Loucy (cell line): ENCODE data around the gene IGFLR1.

Experiments
- H2AFZ ChIP-seq: fragments of 200-600 bp; sonication (generic); 2 replicates; pipeline ENCODE4 v1.6.0; 2016; ENCODE audit warnings: antibody characterized with exemption, mild to moderate bottlenecking, low read length, moderate library complexity
- H3F3A ChIP-seq: fragments of 200-600 bp; 2 replicates; pipeline ENCODE4 v1.6.0; 2016; ENCODE audit warnings: antibody characterized with exemption, low read depth, mild to moderate bottlenecking
- H3K27me3 ChIP-seq: fragments of 200-600 bp; sonication (generic); 2 replicates; pipeline ENCODE4 v1.6.1; 2014; ENCODE audit warnings: low read length, mild to moderate bottlenecking; ENCODE audit not compliant: insufficient read depth, poor library complexity, severe bottlenecking
- H3K36me3 ChIP-seq: fragments of 200-600 bp; sonication (generic); 2 replicates; pipeline ENCODE4 v1.6.1; 2016; ENCODE audit warnings: low read length; ENCODE audit not compliant: insufficient read depth
- H3K4me1 ChIP-seq: fragments of 200-600 bp; sonication (generic); 2 replicates; pipeline ENCODE4 v1.5.1; 2014; ENCODE audit warnings: low read length, mild to moderate bottlenecking; ENCODE audit not compliant: insufficient read depth, poor library complexity, severe bottlenecking
- H3K4me2 ChIP-seq: fragments of 200-600 bp; sonication (generic); 2 replicates; pipeline ENCODE4 v1.6.0; 2014; ENCODE audit warnings: antibody characterized with exemption, low read length, low read depth, mild to moderate bottlenecking; ENCODE audit not compliant: poor library complexity, severe bottlenecking
- H3K4me3 ChIP-seq: fragments of 200-600 bp; sonication (generic); 2 replicates; pipeline ENCODE4 v1.5.1; 2014; ENCODE audit warnings: low read length, mild to moderate bottlenecking, mixed read lengths; ENCODE audit not compliant: poor library complexity, severe bottlenecking
- H3K79me2 ChIP-seq: fragments of 200-600 bp; sonication (generic); 2 replicates; pipeline ENCODE4 v1.6.1; 2014; ENCODE audit warnings: low read length; ENCODE audit not compliant: insufficient read depth
- H3K9ac ChIP-seq: fragments of 200-600 bp; sonication (generic); 2 replicates; pipeline ENCODE4 v1.6.0; 2014; ENCODE audit warnings: mild to moderate bottlenecking, low read depth, low read length, moderate library complexity; ENCODE audit not compliant: poor library complexity, severe bottlenecking
- H3K9me2 ChIP-seq: fragments of 200-600 bp; sonication (generic); replicated peaks from 2 replicates; pipeline ENCODE4 v1.6.1; 2016; ENCODE audit warnings: low read depth, low read length, mixed read lengths
- H3K9me3 ChIP-seq: fragments of 200-600 bp; sonication (generic); 2 replicates; pipeline ENCODE4 v1.6.1; 2014; ENCODE audit warnings: mild to moderate bottlenecking, antibody characterized with exemption, low read length, low read depth; ENCODE audit not compliant: insufficient read depth
- H4K20me1 ChIP-seq: fragments of 200-600 bp; sonication (generic); 2 replicates; pipeline ENCODE4 v1.6.0; 2014; ENCODE audit warnings: antibody characterized with exemption, low read length, mild to moderate bottlenecking; ENCODE audit not compliant: insufficient read depth, poor library complexity, severe bottlenecking
- EZH2phosphoT487 ChIP-seq: fragments of 200-600 bp; IDR thresholded peaks from 2 replicates; pipeline ENCODE4 v1.6.1; 2018; ENCODE audit warnings: antibody characterized with exemption, mild to moderate bottlenecking, moderate library complexity, borderline replicate concordance
- TF ChIP-seq, protein P1 (sequence below): fragments of 200-600 bp; sonication (generic); conservative IDR thresholded peaks from 2 replicates; pipeline ENCODE4 v1.5.1; 2014; ENCODE audit warnings: mild to moderate bottlenecking, antibody characterized with exemption, low read length

Gene IGFLR1

DNA sequence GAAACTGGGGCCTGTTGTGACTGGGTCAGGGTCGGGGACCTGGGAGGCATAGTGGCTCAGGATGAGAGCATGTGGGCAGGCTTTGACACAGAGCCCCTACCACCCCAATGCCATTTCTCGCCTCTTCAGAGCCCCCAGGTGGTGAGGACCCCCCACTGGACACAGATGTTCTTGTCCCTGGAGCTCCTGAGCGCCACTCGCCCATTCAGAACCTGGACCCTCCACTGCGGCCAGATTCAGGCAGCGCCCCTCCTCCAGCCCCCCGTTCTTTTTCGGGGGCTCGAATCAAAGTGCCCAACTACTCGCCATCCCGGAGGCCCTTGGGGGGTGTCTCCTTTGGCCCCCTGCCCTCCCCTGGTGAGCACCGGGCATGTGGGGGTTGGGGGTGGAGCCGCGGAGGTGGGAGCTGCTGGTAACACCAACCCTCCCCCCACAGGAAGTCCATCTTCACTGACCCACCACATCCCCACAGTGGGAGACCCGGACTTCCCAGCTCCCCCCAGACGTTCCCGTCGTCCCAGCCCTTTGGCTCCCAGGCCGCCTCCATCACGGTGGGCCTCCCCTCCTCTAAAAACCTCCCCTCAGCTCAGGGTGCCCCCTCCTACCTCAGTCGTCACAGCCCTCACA is 10.4 kb downstream of the IGFLR1 start:
- Histone ChIP-seq H3F3A (no peaks in the 10 kb centered on the region), H2AFZ (no peak overlapping the region), H3K9me3 (no peaks in the 10 kb centered on the region), H3K4me2 (no peak overlapping the region), H3K36me3 (peaks cover 48% of the 10 kb centered on the region; the same call in 1 of the 2 replicates), H3K4me1 (no peaks in the 10 kb centered on the region), H3K79me2 (no peaks in the 10 kb centered on the region), H4K20me1 (no peaks in the 10 kb centered on the region), H3K9ac (no peak overlapping the region), H3K9me2 (no peaks in the 10 kb centered on the region), H3K4me3 (no peak overlapping the region), H3K27me3 (no peaks in the 10 kb centered on the region)
- TF ChIP-seq, protein P1, sequence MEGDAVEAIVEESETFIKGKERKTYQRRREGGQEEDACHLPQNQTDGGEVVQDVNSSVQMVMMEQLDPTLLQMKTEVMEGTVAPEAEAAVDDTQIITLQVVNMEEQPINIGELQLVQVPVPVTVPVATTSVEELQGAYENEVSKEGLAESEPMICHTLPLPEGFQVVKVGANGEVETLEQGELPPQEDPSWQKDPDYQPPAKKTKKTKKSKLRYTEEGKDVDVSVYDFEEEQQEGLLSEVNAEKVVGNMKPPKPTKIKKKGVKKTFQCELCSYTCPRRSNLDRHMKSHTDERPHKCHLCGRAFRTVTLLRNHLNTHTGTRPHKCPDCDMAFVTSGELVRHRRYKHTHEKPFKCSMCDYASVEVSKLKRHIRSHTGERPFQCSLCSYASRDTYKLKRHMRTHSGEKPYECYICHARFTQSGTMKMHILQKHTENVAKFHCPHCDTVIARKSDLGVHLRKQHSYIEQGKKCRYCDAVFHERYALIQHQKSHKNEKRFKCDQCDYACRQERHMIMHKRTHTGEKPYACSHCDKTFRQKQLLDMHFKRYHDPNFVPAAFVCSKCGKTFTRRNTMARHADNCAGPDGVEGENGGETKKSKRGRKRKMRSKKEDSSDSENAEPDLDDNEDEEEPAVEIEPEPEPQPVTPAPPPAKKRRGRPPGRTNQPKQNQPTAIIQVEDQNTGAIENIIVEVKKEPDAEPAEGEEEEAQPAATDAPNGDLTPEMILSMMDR = no peak
- TF ChIP-seq EZH2phosphoT487 = no peak

DNA sequence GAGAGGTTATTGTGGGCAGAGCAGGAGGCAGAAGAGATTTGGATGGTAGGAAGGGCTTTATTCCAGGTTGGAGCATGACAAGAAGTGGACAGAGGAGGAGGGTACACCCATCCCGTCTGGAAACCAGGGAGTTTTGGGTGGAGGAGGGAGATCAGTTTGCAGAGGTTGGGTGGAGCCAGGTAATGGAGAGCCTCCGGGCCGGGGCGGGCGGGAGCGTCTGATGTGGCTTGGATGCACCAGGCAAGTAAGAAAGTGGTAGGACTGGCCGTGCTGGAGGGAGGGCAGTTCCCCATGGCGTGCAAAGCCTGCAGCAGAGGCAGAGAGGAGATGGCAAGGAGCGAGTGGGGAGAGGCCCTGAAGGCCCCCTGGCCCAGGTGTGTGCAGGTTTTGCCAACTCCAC is 10.9 kb downstream of the IGFLR1 start:
- no peaks in the 10 kb centered on the region for H3K9me2 ChIP-seq
- no peaks in the 10 kb centered on the region for H4K20me1 ChIP-seq
- no peaks in the 10 kb centered on the region for H3F3A ChIP-seq
- H3K4me2 ChIP-seq = no peak overlapping the region
- no peaks in the 10 kb centered on the region for H3K9me3 ChIP-seq
- H2AFZ ChIP-seq = no peak overlapping the region
- H3K4me3 ChIP-seq = no peak overlapping the region
- TF ChIP-seq, protein P1 = no peak
- TF ChIP-seq EZH2phosphoT487 = no peak
- no peaks in the 10 kb centered on the region for H3K27me3 ChIP-seq
- H3K4me1 ChIP-seq = no peaks in the 10 kb centered on the region
- no peaks in the 10 kb centered on the region for H3K79me2 ChIP-seq
- H3K9ac ChIP-seq = no peak overlapping the region
- H3K36me3 ChIP-seq = peaks cover 47% of the 10 kb centered on the region; the same call in 1 of the 2 replicates

DNA sequence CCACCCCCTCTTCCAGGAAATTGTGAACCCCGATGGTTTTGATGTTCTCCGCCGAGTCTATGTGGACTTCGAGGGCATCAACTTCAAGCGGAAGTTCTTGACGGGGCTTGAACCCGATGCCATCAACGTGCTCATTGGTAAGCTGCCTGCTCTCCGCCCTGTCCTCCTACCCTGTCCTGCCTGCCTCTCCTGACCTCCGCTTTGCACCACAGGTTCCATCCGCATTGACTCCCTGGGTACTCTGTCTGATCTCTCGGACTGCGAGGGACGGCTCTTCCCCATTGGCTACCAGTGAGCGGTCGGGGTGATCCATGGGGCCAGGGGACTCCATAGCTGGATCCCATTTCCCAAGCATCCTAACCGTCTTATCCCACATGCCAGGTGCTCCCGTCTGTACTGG is 11.9 kb downstream of the IGFLR1 start:
- Histone ChIP-seq H3K27me3 (no peaks in the 10 kb centered on the region), H2AFZ (no peak overlapping the region), H3K4me3 (no peak overlapping the region), H4K20me1 (no peaks in the 10 kb centered on the region), H3K9me3 (no peaks in the 10 kb centered on the region), H3K4me2 (no peak overlapping the region), H3K9me2 (no peaks in the 10 kb centered on the region), H3K9ac (no peak overlapping the region), H3K79me2 (no peaks in the 10 kb centered on the region), H3K36me3 (peaks cover 56% of the 10 kb centered on the region; the same call in 1 of the 2 replicates), H3F3A (no peaks in the 10 kb centered on the region), H3K4me1 (no peaks in the 10 kb centered on the region)
- TF ChIP-seq, protein P1 = no peak
- no peak for TF ChIP-seq EZH2phosphoT487
